KMS-11 (cell line): ENCODE measurements around the gene AGPAT4.

Experiments used
- H2AFZ ChIP-seq: fragments of 200-600 bp; sonication (generic); 2 replicates; pipeline ENCODE4 v1.6.1; 2016; ENCODE audit warnings: antibody characterized with exemption, mixed run types, low read depth
- H3K27ac ChIP-seq: fragments of 200-600 bp; sonication (generic); 2 replicates; pipeline ENCODE4 v1.6.1; 2016; ENCODE audit warnings: mild to moderate bottlenecking, mixed run types
- H3K27me3 ChIP-seq: fragments of 200-600 bp; sonication (generic); 2 replicates; pipeline ENCODE4 v1.6.1; 2017; ENCODE audit warnings: mild to moderate bottlenecking, low read depth, mixed run types, moderate library complexity; ENCODE audit not compliant: insufficient read depth
- H3K36me3 ChIP-seq: fragments of 200-600 bp; sonication (generic); 2 replicates; pipeline ENCODE4 v1.6.1; 2017; ENCODE audit warnings: mild to moderate bottlenecking, mixed run types; ENCODE audit not compliant: insufficient read depth
- H3K4me1 ChIP-seq: fragments of 200-600 bp; sonication (generic); 2 replicates; pipeline ENCODE4 v1.6.1; 2016; ENCODE audit warnings: mild to moderate bottlenecking, low read depth, mixed run types; ENCODE audit not compliant: poor library complexity, severe bottlenecking
- H3K4me2 ChIP-seq: fragments of 200-600 bp; sonication (generic); 2 replicates; pipeline ENCODE4 v1.7.0; 2016; ENCODE audit warnings: mild to moderate bottlenecking, mixed run types
- H3K4me3 ChIP-seq: fragments of 200-600 bp; sonication (generic); IDR thresholded peaks from 2 replicates; pipeline ENCODE4 v1.6.1; 2017; ENCODE audit warnings: low read depth, low read length, mixed read lengths; ENCODE audit not compliant: insufficient read depth
- H3K79me2 ChIP-seq: fragments of 200-600 bp; sonication (generic); 2 replicates; pipeline ENCODE4 v1.6.1; 2016; ENCODE audit warnings: low read depth, mixed run types; ENCODE audit not compliant: insufficient read depth
- H3K9ac ChIP-seq: fragments of 200-600 bp; sonication (generic); 2 replicates; pipeline ENCODE4 v1.6.1; 2016; ENCODE audit warnings: mild to moderate bottlenecking, mixed run types
- H4K20me1 ChIP-seq: fragments of 200-600 bp; sonication (generic); 2 replicates; pipeline ENCODE4 v1.6.1; 2016; ENCODE audit warnings: mild to moderate bottlenecking, mixed run types; ENCODE audit not compliant: insufficient read depth
- TF ChIP-seq, protein P1 (sequence below): fragments of 200-600 bp; sonication (generic); conservative IDR thresholded peaks from 2 replicates; pipeline ENCODE4 v1.6.1; 2017; ENCODE audit warnings: low read depth, mild to moderate bottlenecking, antibody characterized with exemption, low read length, moderate library complexity, mixed read lengths

AGPAT4 gene

DNA sequence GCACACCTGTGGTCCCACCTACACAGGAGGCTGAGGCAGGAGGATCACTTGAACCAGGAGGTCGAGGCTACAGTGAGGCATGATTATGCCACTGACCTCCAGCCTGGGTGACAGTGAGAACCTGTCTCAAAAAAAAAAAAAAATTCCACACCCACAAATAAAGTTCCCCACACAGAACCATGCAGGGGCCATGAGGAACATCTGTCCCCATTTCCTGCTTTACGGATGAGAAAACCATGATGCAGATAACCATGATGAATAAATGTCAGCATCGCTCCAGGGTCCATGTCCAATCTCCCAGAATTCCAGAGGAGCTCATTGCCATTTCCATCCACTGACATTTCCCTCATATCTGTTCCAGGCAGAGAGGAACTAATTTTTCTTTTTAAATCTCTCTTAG is 16.9 kb upstream of the AGPAT4 start:
- H3K9ac ChIP-seq, result no peak overlapping the region

DNA sequence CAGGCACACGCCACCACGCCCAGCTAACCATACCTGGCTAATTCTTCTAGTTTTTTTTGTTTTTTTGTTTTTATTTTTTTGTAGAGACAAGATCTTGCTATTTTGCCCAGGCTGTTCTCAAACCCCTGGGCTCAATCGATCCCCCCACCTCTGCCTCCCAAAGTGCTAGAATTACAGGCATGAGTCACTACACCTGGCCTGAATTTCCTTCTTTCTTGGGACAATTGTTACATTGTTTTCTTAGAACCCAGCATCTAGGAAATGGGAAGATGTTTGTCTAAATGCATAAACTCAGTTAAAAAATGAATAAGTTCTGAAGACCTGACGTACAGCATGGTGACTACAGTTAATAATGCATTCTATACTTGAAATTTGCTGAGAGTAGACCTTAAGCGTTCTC is 10.8 kb upstream of the AGPAT4 start:
- Histone ChIP-seq H3K36me3 (no peaks in the 10 kb centered on the region), H3K9ac (no peak overlapping the region), H3K79me2 (no peaks in the 10 kb centered on the region), H3K4me3 (no peak overlapping the region), H2AFZ (no peak overlapping the region), H3K4me1 (no peaks in the 10 kb centered on the region), H3K4me2 (no peak overlapping the region), H3K27ac (no peak overlapping the region), H4K20me1 (no peaks in the 10 kb centered on the region), H3K27me3 (no peaks in the 10 kb centered on the region)
- TF ChIP-seq, protein P1, sequence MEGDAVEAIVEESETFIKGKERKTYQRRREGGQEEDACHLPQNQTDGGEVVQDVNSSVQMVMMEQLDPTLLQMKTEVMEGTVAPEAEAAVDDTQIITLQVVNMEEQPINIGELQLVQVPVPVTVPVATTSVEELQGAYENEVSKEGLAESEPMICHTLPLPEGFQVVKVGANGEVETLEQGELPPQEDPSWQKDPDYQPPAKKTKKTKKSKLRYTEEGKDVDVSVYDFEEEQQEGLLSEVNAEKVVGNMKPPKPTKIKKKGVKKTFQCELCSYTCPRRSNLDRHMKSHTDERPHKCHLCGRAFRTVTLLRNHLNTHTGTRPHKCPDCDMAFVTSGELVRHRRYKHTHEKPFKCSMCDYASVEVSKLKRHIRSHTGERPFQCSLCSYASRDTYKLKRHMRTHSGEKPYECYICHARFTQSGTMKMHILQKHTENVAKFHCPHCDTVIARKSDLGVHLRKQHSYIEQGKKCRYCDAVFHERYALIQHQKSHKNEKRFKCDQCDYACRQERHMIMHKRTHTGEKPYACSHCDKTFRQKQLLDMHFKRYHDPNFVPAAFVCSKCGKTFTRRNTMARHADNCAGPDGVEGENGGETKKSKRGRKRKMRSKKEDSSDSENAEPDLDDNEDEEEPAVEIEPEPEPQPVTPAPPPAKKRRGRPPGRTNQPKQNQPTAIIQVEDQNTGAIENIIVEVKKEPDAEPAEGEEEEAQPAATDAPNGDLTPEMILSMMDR, result no peak

More for the DNA sequence above, 16.9 kb upstream of the AGPAT4 start:
- no peaks in the 10 kb centered on the region for H3K36me3 ChIP-seq
- H3K27ac ChIP-seq, result no peak overlapping the region
- H3K4me3 ChIP-seq, result no peak overlapping the region
- H3K27me3 ChIP-seq, result no peaks in the 10 kb centered on the region
- no peaks in the 10 kb centered on the region for H3K79me2 ChIP-seq
- no peaks in the 10 kb centered on the region for H4K20me1 ChIP-seq
- TF ChIP-seq, protein P1, result no peak
- no peak overlapping the region for H3K4me2 ChIP-seq
- no peaks in the 10 kb centered on the region for H3K4me1 ChIP-seq
- H2AFZ ChIP-seq, result no peak overlapping the region

DNA sequence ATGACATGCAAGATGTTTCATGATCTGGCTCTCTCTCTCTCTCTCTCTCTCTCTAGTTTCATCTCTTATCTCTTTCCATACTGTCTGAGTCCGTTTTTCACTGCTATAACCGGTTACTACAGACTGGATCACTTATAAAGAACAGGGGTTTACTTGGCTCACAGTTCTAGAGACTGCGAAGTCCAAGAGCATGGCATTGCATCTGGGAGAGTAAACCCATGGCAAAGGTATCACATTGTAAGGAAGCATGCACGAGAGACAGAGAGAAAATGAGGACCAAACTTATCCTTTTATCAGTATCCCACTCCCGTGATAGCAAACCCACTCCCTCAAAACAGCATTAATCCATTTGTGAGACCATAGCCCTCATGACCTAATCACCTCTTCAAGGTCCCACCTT is 7.2 kb upstream of the AGPAT4 start:
- H4K20me1 ChIP-seq, result no peaks in the 10 kb centered on the region
- no peak overlapping the region for H3K27ac ChIP-seq
- H3K9ac ChIP-seq, result no peak overlapping the region
- TF ChIP-seq, protein P1, result no peak
- no peaks in the 10 kb centered on the region for H3K27me3 ChIP-seq
- H3K4me2 ChIP-seq, result no peak overlapping the region
- H3K79me2 ChIP-seq, result no peaks in the 10 kb centered on the region
- H3K4me3 ChIP-seq, result no peak overlapping the region
- no peaks in the 10 kb centered on the region for H3K4me1 ChIP-seq
- H2AFZ ChIP-seq, result no peak overlapping the region
- H3K36me3 ChIP-seq, result no peaks in the 10 kb centered on the region

DNA sequence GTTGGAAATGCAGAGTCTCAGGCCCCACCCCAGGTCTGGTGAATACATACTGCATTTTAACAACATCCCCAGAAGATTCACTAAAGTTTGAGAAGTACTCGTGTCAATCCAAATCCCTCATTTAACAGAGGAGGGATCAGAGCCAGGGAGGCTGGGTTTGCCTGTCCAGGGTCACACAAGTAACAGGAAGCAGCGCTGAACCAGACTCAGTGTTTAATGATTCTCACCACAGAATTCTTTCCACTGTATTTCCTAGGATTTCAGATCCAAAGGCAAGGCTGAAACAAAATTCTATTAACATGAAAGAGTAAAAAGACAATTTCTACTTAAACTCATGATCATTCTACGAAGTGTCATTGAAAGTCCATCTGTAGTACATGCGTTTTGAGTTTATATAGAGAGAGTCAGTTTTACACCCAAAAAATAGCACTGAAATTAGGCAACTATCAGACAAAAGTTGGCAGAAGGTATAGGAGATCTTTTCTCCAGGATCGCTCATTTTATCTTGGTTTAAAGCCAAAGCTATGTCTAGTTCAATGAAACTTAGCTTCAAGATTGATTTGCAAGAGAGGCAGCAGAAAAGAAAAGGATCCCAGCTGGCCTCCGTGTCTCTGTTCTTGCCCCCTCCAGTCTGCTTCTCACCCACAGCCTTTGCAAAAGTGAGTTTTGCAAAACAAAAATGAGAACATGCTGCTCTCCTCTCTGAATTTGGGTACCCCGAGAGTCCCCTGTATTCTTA is 6.0 kb upstream of the AGPAT4 start:
- Histone ChIP-seq H3K36me3 (no peaks in the 10 kb centered on the region), H3K4me1 (no peaks in the 10 kb centered on the region), H3K27me3 (no peaks in the 10 kb centered on the region), H2AFZ (no peak overlapping the region), H4K20me1 (no peaks in the 10 kb centered on the region), H3K4me2 (no peak overlapping the region), H3K79me2 (no peaks in the 10 kb centered on the region), H3K4me3 (no peak overlapping the region), H3K9ac (no peak overlapping the region), H3K27ac (no peak overlapping the region)
- TF ChIP-seq, protein P1, result no peak
